ENCODE data around the gene DPP3.
"Not testable (repeated sequence)": the region's sequence is repeated elsewhere in the genome, so short reads cannot be mapped to it uniquely, and the experiment has no call there.

The DPP3 gene

DNA sequence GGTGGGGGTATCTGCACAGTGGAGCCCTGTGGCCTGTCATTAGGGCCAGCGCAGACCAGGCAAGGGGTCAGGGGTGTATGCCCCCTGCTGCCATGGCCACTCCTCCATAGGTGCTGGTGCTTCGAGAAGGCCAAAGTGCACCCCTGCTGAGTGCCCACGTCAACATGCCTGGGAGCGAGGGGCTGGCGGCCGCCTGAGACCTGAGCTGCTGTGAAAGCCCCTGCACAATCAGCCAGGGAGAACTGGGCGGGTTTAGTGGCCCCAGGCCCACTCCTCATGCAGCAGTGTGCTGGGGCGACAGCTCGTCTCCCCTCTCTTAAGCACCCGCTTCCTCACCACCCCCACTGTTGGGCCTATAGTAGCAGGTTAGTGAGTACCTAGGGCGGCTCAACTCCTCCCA, 51.6 kb downstream of the DPP3 start:
- TF ChIP-seq, protein P1, sequence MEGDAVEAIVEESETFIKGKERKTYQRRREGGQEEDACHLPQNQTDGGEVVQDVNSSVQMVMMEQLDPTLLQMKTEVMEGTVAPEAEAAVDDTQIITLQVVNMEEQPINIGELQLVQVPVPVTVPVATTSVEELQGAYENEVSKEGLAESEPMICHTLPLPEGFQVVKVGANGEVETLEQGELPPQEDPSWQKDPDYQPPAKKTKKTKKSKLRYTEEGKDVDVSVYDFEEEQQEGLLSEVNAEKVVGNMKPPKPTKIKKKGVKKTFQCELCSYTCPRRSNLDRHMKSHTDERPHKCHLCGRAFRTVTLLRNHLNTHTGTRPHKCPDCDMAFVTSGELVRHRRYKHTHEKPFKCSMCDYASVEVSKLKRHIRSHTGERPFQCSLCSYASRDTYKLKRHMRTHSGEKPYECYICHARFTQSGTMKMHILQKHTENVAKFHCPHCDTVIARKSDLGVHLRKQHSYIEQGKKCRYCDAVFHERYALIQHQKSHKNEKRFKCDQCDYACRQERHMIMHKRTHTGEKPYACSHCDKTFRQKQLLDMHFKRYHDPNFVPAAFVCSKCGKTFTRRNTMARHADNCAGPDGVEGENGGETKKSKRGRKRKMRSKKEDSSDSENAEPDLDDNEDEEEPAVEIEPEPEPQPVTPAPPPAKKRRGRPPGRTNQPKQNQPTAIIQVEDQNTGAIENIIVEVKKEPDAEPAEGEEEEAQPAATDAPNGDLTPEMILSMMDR (IDR thresholded peaks at IDR 0.05; ENCODE audit: control insufficient read depth, extremely low read depth, insufficient read depth), result no peak
- H3K4me3 ChIP-seq (ENCODE audit: low read depth, low read length), result no peak overlapping the region
- no peak for DNase-seq (ENCODE audit: low read depth)

DNA sequence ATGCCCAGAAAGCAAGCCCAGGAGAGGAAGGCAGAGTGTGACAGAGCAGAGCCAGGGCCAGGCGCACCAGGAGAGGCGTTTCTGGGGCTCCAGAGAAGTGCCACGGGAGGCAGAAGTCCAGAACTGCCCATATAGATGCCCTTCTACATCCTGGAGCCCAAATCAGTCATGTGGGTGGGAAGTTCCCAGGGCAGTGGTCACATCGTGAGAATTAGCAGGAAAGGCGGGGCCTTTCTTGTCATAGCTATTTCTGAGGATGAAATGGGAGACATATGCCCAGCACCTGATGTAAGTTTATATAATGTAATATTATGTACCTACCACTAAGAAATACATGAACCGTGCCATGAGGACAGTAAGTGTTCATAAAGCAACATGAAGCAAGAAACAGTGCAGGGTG, 52.5 kb downstream of the DPP3 start:
- TF ChIP-seq, protein P1 (IDR thresholded peaks at IDR 0.05; ENCODE audit: control insufficient read depth, extremely low read depth, insufficient read depth), result no peak
- no peak for DNase-seq (ENCODE audit: low read depth)
- H3K4me3 ChIP-seq (ENCODE audit: low read depth, low read length), result no peak overlapping the region

DNA sequence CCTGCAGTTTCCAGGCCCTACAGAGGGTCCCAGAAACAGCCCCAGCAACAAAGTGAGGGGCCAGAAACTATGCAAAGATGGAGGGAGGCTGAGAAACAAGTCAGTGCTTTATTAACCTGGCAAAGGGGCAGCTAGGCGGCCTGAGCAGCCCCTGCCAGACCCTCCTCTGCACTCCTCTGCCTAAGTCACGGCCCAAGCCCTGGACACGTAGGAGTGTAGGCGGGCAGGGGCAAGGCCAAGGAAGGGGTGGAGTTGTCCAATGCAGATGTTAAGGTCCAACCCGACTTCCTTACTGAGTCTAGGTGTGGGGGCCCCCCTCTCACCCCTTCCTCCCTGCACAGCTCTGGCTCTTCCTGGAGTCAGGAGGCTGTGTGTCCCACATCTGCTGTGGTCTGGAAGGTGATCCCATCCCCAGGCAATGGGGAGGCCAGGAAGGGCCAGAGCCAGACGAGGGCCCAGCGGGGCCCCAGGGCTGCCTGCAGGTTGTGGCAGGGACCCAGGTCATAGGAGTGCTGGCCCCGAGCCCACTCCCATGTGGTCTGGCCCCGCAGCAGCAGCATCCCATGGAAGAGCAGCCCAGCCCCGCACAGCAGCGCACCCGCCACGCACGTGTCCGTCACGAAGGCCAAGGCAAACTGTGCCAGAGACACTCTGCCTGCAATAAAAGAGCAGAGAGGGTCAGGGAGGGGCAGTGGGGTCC, 59.1 kb downstream of the DPP3 start:
- no peak for DNase-seq (ENCODE audit: low read depth)
- no peak overlapping the region for H3K4me3 ChIP-seq (ENCODE audit: low read depth, low read length)
- TF ChIP-seq, protein P1 (IDR thresholded peaks at IDR 0.05; ENCODE audit: control insufficient read depth, extremely low read depth, insufficient read depth), result no peak

DNA sequence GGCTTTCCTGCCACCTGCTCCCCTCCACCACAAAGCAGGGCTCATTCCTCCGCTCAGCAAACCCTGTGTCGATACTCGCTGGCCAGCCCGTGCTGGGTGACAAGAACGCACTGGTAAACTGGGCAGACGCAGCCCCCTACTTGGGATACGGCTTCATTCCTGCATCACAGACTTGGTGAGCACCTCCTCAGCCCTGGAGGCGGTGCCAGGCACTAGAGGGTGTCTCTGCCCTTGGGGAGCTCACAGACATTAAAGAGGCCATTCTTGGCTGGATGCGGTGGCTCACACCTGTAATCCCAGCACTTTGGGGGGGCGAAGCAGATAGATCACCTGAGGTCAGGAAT, 59.6 kb downstream of the DPP3 start:
- TF ChIP-seq, protein P1 (IDR thresholded peaks at IDR 0.05; ENCODE audit: control insufficient read depth, extremely low read depth, insufficient read depth), result no peak
- DNase-seq (ENCODE audit: low read depth), result no peak
- no peak overlapping the region for H3K4me3 ChIP-seq (ENCODE audit: low read depth, low read length)

DNA sequence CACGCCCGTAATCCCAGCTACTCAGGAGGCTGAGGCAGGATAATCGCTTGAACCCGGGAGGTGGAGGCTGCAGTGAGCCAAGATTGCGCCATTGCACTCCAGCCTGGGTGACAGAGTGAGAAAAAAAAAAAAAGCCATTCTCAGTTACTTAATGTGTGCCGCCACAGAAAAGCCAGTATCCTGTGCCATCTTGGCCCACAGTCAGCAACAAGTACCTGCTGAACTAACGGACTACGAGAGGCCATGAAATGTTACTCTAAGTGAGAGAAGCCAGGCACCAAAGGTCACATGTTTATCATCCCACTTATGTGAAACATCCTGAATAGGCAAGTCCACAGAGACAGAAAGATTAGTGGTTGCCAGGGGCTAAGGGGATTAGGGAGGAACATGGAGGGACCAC, 60.4 kb downstream of the DPP3 start:
- H3K4me3 ChIP-seq (ENCODE audit: low read depth, low read length); DNase-seq (ENCODE audit: low read depth): not testable (repeated sequence)

DNA sequence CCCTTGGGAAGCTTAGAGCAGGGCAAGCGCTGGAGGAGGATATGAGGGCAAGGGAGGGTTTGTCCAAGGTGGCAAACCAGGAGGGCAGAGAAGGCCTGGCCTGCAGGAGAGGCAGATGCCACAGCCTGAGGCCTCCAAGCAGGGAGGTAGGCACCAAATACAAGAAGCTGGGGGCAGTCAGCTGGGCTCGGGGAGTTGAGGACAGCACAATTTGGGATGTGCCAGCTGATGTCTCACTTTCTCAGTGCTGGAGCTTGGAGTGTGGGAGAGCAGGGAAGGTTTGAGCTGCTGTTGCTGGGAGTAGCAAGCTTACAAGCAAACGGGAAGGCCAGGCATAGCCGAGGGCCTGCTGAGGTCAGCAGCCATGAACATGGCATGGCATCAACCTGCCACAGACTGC, 61.7 kb downstream of the DPP3 start:
- TF ChIP-seq, protein P1 (IDR thresholded peaks at IDR 0.05; ENCODE audit: control insufficient read depth, extremely low read depth, insufficient read depth), result no peak
- no peak for DNase-seq (ENCODE audit: low read depth)
- H3K4me3 ChIP-seq (ENCODE audit: low read depth, low read length), result no peak overlapping the region

DNA sequence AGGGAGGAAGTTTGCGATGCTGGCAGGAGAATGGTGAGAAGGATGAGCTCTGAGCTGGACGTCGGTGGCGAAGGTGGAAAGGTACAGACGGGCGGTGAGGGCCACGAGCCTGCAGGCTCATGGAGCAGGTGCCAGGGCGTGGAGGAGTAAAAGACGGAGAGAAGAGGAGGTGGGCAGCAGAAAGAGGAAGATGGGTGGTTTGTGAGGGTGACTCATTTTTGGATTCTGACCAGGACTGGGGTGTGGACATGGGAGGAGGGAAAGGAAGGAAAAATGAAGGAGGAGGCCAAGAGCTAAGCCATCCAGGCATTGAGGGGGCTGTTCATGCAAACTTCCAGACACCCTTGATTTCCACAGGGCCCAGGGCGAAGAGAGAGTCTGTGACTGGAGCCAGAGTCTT, 62.1 kb downstream of the DPP3 start:
- DNase-seq (ENCODE audit: low read depth), result no peak
- TF ChIP-seq, protein P1 (IDR thresholded peaks at IDR 0.05; ENCODE audit: control insufficient read depth, extremely low read depth, insufficient read depth), result no peak
- no peak overlapping the region for H3K4me3 ChIP-seq (ENCODE audit: low read depth, low read length)
